Myocyte (in vitro differentiated cells): ENCODE results near the gene FTL. TPM values are rescaled to one million over a fixed set of nuclear protein-coding genes. Genes with fewer than 3 reads are reported as not detected.

Source experiments
- microRNA-seq: library from miRNA; unstranded; fragments of <30 nt; microRNA quantifications from one replicate; pipeline ENCODE4, GENCODE V29; 2016
- total RNA-seq: library from RNA; depleted of rRNA; stranded (reverse); fragments of >200 nt; gene quantifications from 2 replicates; pipeline ENCODE4 v1.2.3, GENCODE V29; 2014

The FTL gene
- total RNA-seq, 1 donor from 2014 or later, result 1,792 TPM

Small RNA genes lying within 50 kb of the gene (microRNA-seq; reads per million reads assigned to microRNA genes)
- gene MIR6798, result not detected

Other genes starting within 250 kb of the FTL start
- 8.7 and 16.2 TPM in 2 replicates for gene MAMSTR, start 245.6 kb upstream of the FTL start, total RNA-seq
- 0.05 TPM in 2 replicates for gene RASIP1, start 224.7 kb upstream of the FTL start, total RNA-seq
- gene IZUMO1, start 218.4 kb upstream of the FTL start, total RNA-seq, result 0.08 TPM in 1 of 2 replicates, not detected in the other
- 0.03 and 0.05 TPM in 2 replicates for gene FUT1, start 212.7 kb upstream of the FTL start, total RNA-seq
- gene FGF21, start 209.8 kb upstream of the FTL start, total RNA-seq, result not detected in 2 replicates
- gene BCAT2, start 154.3 kb upstream of the FTL start, total RNA-seq, result 29.7 and 34.1 TPM in 2 replicates
- 0.59 TPM in 1 of 2 replicates, not detected in the other for gene HSD17B14, start 128.8 kb upstream of the FTL start, total RNA-seq
- 25.5 and 29.5 TPM in 2 replicates for gene PLEKHA4, start 96.7 kb upstream of the FTL start, total RNA-seq
- gene PPP1R15A, start 92.9 kb upstream of the FTL start, total RNA-seq, result 62.2 and 81.7 TPM in 2 replicates
- not detected in 2 replicates for gene TULP2, start 66.6 kb upstream of the FTL start, total RNA-seq
- gene NUCB1, start 65.0 kb upstream of the FTL start, total RNA-seq, result 178 and 199 TPM in 2 replicates
- gene DHDH, start 31.6 kb upstream of the FTL start, total RNA-seq, result 0.32 TPM in 1 of 2 replicates, not detected in the other
- gene BAX, start 10.4 kb upstream of the FTL start, total RNA-seq, result 59.7 and 78.0 TPM in 2 replicates
- 358 and 408 TPM in 2 replicates for gene GYS1, start 28.0 kb downstream of the FTL start, total RNA-seq
- gene RUVBL2, start 28.6 kb downstream of the FTL start, total RNA-seq, result 94.7 and 106 TPM in 2 replicates
- not detected in 2 replicates for gene LHB, start 51.8 kb downstream of the FTL start, total RNA-seq
- gene CGB3, start 59.0 kb downstream of the FTL start, total RNA-seq, result not detected in 2 replicates
- gene CGB2, start 66.6 kb downstream of the FTL start, total RNA-seq, result not detected in 2 replicates
- not detected in 2 replicates for gene CGB1, start 71.6 kb downstream of the FTL start, total RNA-seq
- not detected in 2 replicates for gene CGB5, start 78.5 kb downstream of the FTL start, total RNA-seq
- not detected in 2 replicates for gene CGB8, start 83.8 kb downstream of the FTL start, total RNA-seq
- gene CGB7, start 92.4 kb downstream of the FTL start, total RNA-seq, result 0.29 TPM in 1 of 2 replicates, not detected in the other
- gene NTF4, start 99.5 kb downstream of the FTL start, total RNA-seq, result not detected in 2 replicates
- gene KCNA7, start 107.4 kb downstream of the FTL start, total RNA-seq, result 0.21 and 1.3 TPM in 2 replicates
- 312 and 331 TPM in 2 replicates for gene SNRNP70, start 120.1 kb downstream of the FTL start, total RNA-seq
- 22.1 and 44.2 TPM in 2 replicates for gene LIN7B, start 149.1 kb downstream of the FTL start, total RNA-seq
- not detected in 2 replicates for gene C19orf73, start 153.8 kb downstream of the FTL start, total RNA-seq
- gene PPFIA3, start 154.2 kb downstream of the FTL start, total RNA-seq, result 10.2 and 12.5 TPM in 2 replicates
- gene HRC, start 190.1 kb downstream of the FTL start, total RNA-seq, result 375 and 578 TPM in 2 replicates
- gene TRPM4, start 192.5 kb downstream of the FTL start, total RNA-seq, result 14.3 and 18.6 TPM in 2 replicates